ENCODE measurements around the gene TNFAIP8L1. TPM values are rescaled to one million over a fixed set of nuclear protein-coding genes. Genes with fewer than 3 reads are reported as not detected.

The TNFAIP8L1 gene
- total and polyA plus RNA-seq, 4 experiments from 2014 or later, result 3.7 to 17.2 (median 13.7) TPM

GRCh38 chr19:4703671-4704316 lies 64.5 kb downstream of the TNFAIP8L1 start:
- no peak overlapping the region for H3K27ac ChIP-seq (ENCODE audit: low read depth, low read length)
- Mint-ChIP-seq H3K36me3 (peaks cover 12 to 54% of the 10 kb centered on the region in 2 donors), H3K4me3 (no peak overlapping the region), H3K4me1 (peaks cover 0 to 8% (median 0%) of the 10 kb centered on the region in 4 donors), H3K9me3 (no peaks in the 10 kb centered on the region), H3K27me3 (no peaks in the 10 kb centered on the region), H3K27ac (no peak overlapping the region)
- peaks cover 35% of the 10 kb centered on the region for H3K36me3 ChIP-seq (ENCODE audit: insufficient read depth, low read length)
- no peaks in the 10 kb centered on the region for H3K9me3 ChIP-seq (ENCODE audit: control insufficient read depth in 1 of 2, low read length in 2 of 2)
- intact Hi-C loops (cut with micrococcal nuclease), result no loop called here
- H3K4me1 ChIP-seq (ENCODE audit: insufficient read depth, low read length), result no peaks in the 10 kb centered on the region
- no peak for DNase-seq
- ChIA-PET POLR2A (ENCODE audit: partially characterized antibody) (no interaction called here), CTCF (ENCODE audit: partially characterized antibody) (no interaction called here)
- no peak overlapping the region for H3K4me3 ChIP-seq (ENCODE audit: low read length in 2 of 2)
- H3K27me3 ChIP-seq (ENCODE audit: insufficient read depth, low read length), result no peaks in the 10 kb centered on the region

- Mint-ChIP-seq H3K27me3 (no peaks in the 10 kb centered on the region), H3K27ac (no peak overlapping the region), H3K36me3 (peaks cover 16 to 56% of the 10 kb centered on the region in 2 donors), H3K4me3 (no peak overlapping the region), H3K9me3 (no peaks in the 10 kb centered on the region), H3K4me1 (peaks cover 0 to 11% (median 2%) of the 10 kb centered on the region in 4 donors)
- ChIA-PET POLR2A (ENCODE audit: partially characterized antibody) (no interaction called here), CTCF (ENCODE audit: partially characterized antibody) (no interaction called here)
- no peak overlapping the region for H3K4me3 ChIP-seq (ENCODE audit: low read length in 2 of 2)
- no peak overlapping the region for H3K27ac ChIP-seq (ENCODE audit: low read depth, low read length)
- intact Hi-C loops (cut with micrococcal nuclease), result no loop called here
- no peaks in the 10 kb centered on the region for H3K4me1 ChIP-seq (ENCODE audit: insufficient read depth, low read length)
- H3K36me3 ChIP-seq (ENCODE audit: insufficient read depth, low read length), result peaks cover 35% of the 10 kb centered on the region
- H3K9me3 ChIP-seq (ENCODE audit: control insufficient read depth in 1 of 2, low read length in 2 of 2), result no peaks in the 10 kb centered on the region
- H3K27me3 ChIP-seq (ENCODE audit: insufficient read depth, low read length), result no peaks in the 10 kb centered on the region
- DNase-seq, result no peak
Observed at GRCh38 chr19:4704317-4704673, 65.0 kb downstream of the TNFAIP8L1 start.

Other genes starting within 250 kb of the TNFAIP8L1 start
- gene SH3GL1, start 239.0 kb upstream of the TNFAIP8L1 start, total RNA-seq, result 10 to 100 TPM; 40.1 to 45.6 TPM
- 10 to 100 TPM; 19.7 to 28.2 TPM for gene SH3GL1, start 239.0 kb upstream of the TNFAIP8L1 start, polyA plus RNA-seq
- 10 to 100 TPM; 13.9 to 18.1 TPM for gene CHAF1A, start 236.9 kb upstream of the TNFAIP8L1 start, total RNA-seq
- gene CHAF1A, start 236.9 kb upstream of the TNFAIP8L1 start, polyA plus RNA-seq, result 1 to 10 TPM; 2.8 to 4.5 TPM
- gene UBXN6, start 181.7 kb upstream of the TNFAIP8L1 start, total RNA-seq, result 10 to 100 TPM; 61.3 to 63.5 TPM
- gene UBXN6, start 181.7 kb upstream of the TNFAIP8L1 start, polyA plus RNA-seq, result 1 to 10 TPM; 4.1 to 6.2 TPM
- gene HDGFL2, start 167.2 kb upstream of the TNFAIP8L1 start, total RNA-seq, result 10 to 100 TPM; 36.5 to 39.7 TPM
- gene HDGFL2, start 167.2 kb upstream of the TNFAIP8L1 start, polyA plus RNA-seq, result 10 to 100 TPM in 1 of 2 donors, 1 to 10 TPM in 1; 3.5 to 26.1 TPM
- under 1 TPM; 0.17 to 0.22 TPM for gene PLIN4, start 121.0 kb upstream of the TNFAIP8L1 start, total RNA-seq
- under 1 TPM in 1 of 2 donors, not detected in 1; 0.14 TPM for gene PLIN4, start 121.0 kb upstream of the TNFAIP8L1 start, polyA plus RNA-seq
- 1 to 10 TPM; 1.4 to 2.2 TPM for gene PLIN5, start 104.3 kb upstream of the TNFAIP8L1 start, total RNA-seq
- under 1 TPM in 1 of 2 donors, not detected in 1; 0.28 TPM for gene PLIN5, start 104.3 kb upstream of the TNFAIP8L1 start, polyA plus RNA-seq
- not detected for gene LRG1, start 99.5 kb upstream of the TNFAIP8L1 start, total RNA-seq
- under 1 TPM; 0.09 to 0.17 TPM for gene LRG1, start 99.5 kb upstream of the TNFAIP8L1 start, polyA plus RNA-seq
- gene SEMA6B, start 79.8 kb upstream of the TNFAIP8L1 start, total RNA-seq, result 1 to 10 TPM; 2.4 to 2.7 TPM
- gene SEMA6B, start 79.8 kb upstream of the TNFAIP8L1 start, polyA plus RNA-seq, result not detected
- 10 to 100 TPM; 43.0 to 46.4 TPM for gene MYDGF, start 30.8 kb downstream of the TNFAIP8L1 start, total RNA-seq
- 100 to 1,000 TPM; 128 to 199 TPM for gene MYDGF, start 30.8 kb downstream of the TNFAIP8L1 start, polyA plus RNA-seq
- gene DPP9, start 84.3 kb downstream of the TNFAIP8L1 start, total RNA-seq, result 10 to 100 TPM; 86.9 to 93.9 TPM
- 10 to 100 TPM; 10.7 to 31.6 TPM for gene DPP9, start 84.3 kb downstream of the TNFAIP8L1 start, polyA plus RNA-seq
- gene FEM1A, start 152.2 kb downstream of the TNFAIP8L1 start, total RNA-seq, result 10 to 100 TPM; 16.7 TPM
- 1 to 10 TPM; 1.3 to 3.1 TPM for gene FEM1A, start 152.2 kb downstream of the TNFAIP8L1 start, polyA plus RNA-seq
- 10 to 100 TPM; 16.0 to 17.9 TPM for gene TICAM1, start 192.2 kb downstream of the TNFAIP8L1 start, total RNA-seq
- 10 to 100 TPM in 1 of 2 donors, 1 to 10 TPM in 1; 2.2 to 18.1 TPM for gene TICAM1, start 192.2 kb downstream of the TNFAIP8L1 start, polyA plus RNA-seq
- gene PLIN3, start 228.2 kb downstream of the TNFAIP8L1 start, total RNA-seq, result 10 to 100 TPM; 16.0 to 18.2 TPM
- 10 to 100 TPM; 30.1 to 50.1 TPM for gene PLIN3, start 228.2 kb downstream of the TNFAIP8L1 start, polyA plus RNA-seq

Data from CD4-positive, alpha-beta memory T cell (primary cell).